ENCODE results near the gene JAK1. TPM values are rescaled to one million over a fixed set of nuclear protein-coding genes. Genes with fewer than 3 reads are reported as not detected.

JAK1 gene
- total and polyA plus RNA-seq, 9 of the 15 experiments (the other 6 are each of a cell fraction or from before 2014, with no cell fraction given) = 9.7 to 44.1 (median 42.5) TPM

DNA sequence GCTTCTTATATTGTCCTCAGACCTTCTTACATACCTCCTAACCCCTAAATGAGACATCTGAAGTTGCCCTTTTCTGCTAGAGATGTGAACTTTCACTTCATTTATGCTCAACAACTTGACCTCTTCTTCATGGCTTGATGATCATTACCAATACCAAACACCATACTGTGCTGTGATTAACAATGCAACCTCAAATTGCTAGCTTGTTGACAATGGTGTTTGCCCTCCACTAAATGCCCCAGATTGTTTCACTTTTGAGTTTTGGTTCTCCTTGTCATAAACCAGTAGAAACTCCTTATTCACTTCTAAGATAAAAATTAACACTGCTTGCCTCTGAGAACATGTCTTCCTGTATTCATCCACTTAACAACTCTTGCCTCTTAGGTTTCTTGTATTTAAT is 5.6 kb downstream of the JAK1 start:
- no peak overlapping the region for H3K9ac ChIP-seq (ENCODE audit: insufficient read depth in 1 of 2, low read depth in 2 of 2, low read length in 2 of 2)
- FAIRE-seq (no peak), ATAC-seq (no peak), DNase-seq (ENCODE audit: extremely low read depth in 1 of 4, low spot score in 3 of 4) (no peak)
- in situ Hi-C loops (cut with MboI) (no loop called here), intact Hi-C loops (cut with micrococcal nuclease) (loop anchor here (10.0 kb wide), 1 partner anchor 276 kb away; no protein-coding TSS in a partner anchor)
- no peak for TF ChIP-seq E2F5 (CRISPR knock-in tag; IDR thresholded peaks at IDR 0.05)
- TF ChIP-seq KDM1A (IDR thresholded peaks at IDR 0.05) = peak in 1 of 2 experiments; percentile 26; a peak in 1 of 4 replicates
- no peak for TF ChIP-seq ZNF347 (CRISPR knock-in tag; IDR thresholded peaks at IDR 0.05; ENCODE audit: low read depth)
- H3K27me3 ChIP-seq (ENCODE audit: control insufficient read depth in 2 of 2, insufficient read depth in 2 of 2, low read length in 2 of 2) = no peaks in the 10 kb centered on the region
- H3K9me1 ChIP-seq (ENCODE audit: control insufficient read depth, insufficient read depth, low read length) = no peaks in the 10 kb centered on the region
- BruUV-seq (replicated peaks) = no TSS peak
- peaks cover 16% of the 10 kb centered on the region; the same call in 1 of the 2 replicates for H4K20me1 ChIP-seq (replicated peaks; ENCODE audit: control insufficient read depth, insufficient read depth, low read length)
- no peak overlapping the region for H3K4me2 ChIP-seq (ENCODE audit: insufficient read depth, low read length)
- H2AFZ ChIP-seq (ENCODE audit: low read depth, low read length) = no peak overlapping the region
- peaks cover 94% of the 10 kb centered on the region for H3K79me2 ChIP-seq (ENCODE audit: control insufficient read depth, insufficient read depth, low read length)
- H3K36me3 ChIP-seq (ENCODE audit: control insufficient read depth, insufficient read depth, low read length) = no peaks in the 10 kb centered on the region; the same call in 2 of the 3 replicates
- H3K9me3 ChIP-seq (replicated peaks; ENCODE audit: control insufficient read depth, insufficient read depth, low read depth, low read length) = no peaks in the 10 kb centered on the region
- H3K4me1 ChIP-seq (replicated peaks in 1 of 2; ENCODE audit: control insufficient read depth in 2 of 2, insufficient read depth in 2 of 2, low read length in 2 of 2) = peaks cover 15 to 45% of the 10 kb centered on the region in 2 experiments
- no peak overlapping the region for H3K4me3 ChIP-seq
- ChIA-PET CTCF (ENCODE audit: low intra/inter-chr PET ratio) (no interaction called here), POLR2A (interaction anchor here (0.9 to 2.5 kb wide), 4 partner anchors 8 to 481 kb away, joined by 3 to 12 read pairs (median 6); no protein-coding TSS in a partner anchor)
- no peak overlapping the region for H3K27ac ChIP-seq (ENCODE audit: extremely low read depth, low read depth, low read length)

DNA sequence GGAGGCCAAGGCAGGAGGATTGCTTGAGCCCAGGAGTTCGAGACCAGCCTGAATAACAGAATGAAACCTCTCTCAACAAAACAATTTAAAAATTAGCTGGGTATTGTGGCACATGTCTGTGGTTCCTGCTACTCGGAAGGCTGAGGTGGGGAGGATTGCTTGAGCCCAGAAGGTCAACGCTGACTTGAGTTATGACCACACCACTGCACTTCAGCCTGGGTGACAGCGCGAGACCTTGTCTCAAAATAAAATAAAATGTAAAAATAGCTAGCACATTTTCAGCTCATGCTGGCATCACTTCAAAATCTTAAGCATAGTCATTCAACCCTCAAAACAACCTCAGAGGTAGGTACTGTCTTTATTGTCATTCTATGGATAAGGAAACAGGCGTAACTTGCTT is 6.4 kb downstream of the JAK1 start:
- no peak for ATAC-seq
- FAIRE-seq = no peak
- in situ Hi-C loops (cut with MboI) = no loop called here
- POLR2A ChIA-PET = interaction anchor here (0.6 to 1.2 kb wide), 4 partner anchors 14 to 96 kb away, joined by 3 to 6 read pairs (median 4); no protein-coding TSS in a partner anchor
- no peak overlapping the region for H3K9ac ChIP-seq (ENCODE audit: insufficient read depth in 1 of 2, low read depth in 2 of 2, low read length in 2 of 2)
- H3K36me3 ChIP-seq (ENCODE audit: control insufficient read depth, insufficient read depth, low read length) = no peaks in the 10 kb centered on the region; the same call in 2 of the 3 replicates
- H3K4me2 ChIP-seq (ENCODE audit: insufficient read depth, low read length) = no peak overlapping the region
- H3K4me1 ChIP-seq (replicated peaks in 1 of 2; ENCODE audit: control insufficient read depth in 2 of 2, insufficient read depth in 2 of 2, low read length in 2 of 2) = peaks cover 18 to 47% of the 10 kb centered on the region in 2 experiments
- no peak overlapping the region for H3K4me3 ChIP-seq
- H2AFZ ChIP-seq (ENCODE audit: low read depth, low read length) = no peak overlapping the region
- no peak for DNase-seq (ENCODE audit: extremely low read depth in 1 of 4, low spot score in 3 of 4)
- H4K20me1 ChIP-seq (replicated peaks; ENCODE audit: control insufficient read depth, insufficient read depth, low read length) = peaks cover 16% of the 10 kb centered on the region; the same call in 1 of the 2 replicates
- no peaks in the 10 kb centered on the region for H3K9me1 ChIP-seq (ENCODE audit: control insufficient read depth, insufficient read depth, low read length)
- H3K9me3 ChIP-seq (replicated peaks; ENCODE audit: control insufficient read depth, insufficient read depth, low read depth, low read length) = no peaks in the 10 kb centered on the region
- intact Hi-C loops (cut with micrococcal nuclease) = loop anchor here (10.0 kb wide), 1 partner anchor 275 kb away; no protein-coding TSS in a partner anchor
- peaks cover 94% of the 10 kb centered on the region for H3K79me2 ChIP-seq (ENCODE audit: control insufficient read depth, insufficient read depth, low read length)
- H3K27ac ChIP-seq (ENCODE audit: extremely low read depth, low read depth, low read length) = no peak overlapping the region
- CTCF ChIA-PET (ENCODE audit: low intra/inter-chr PET ratio) = no interaction called here
- BruUV-seq (replicated peaks) = no TSS peak
- 73% methylated on average over 6 of the region's 6 CpGs for WGBS (ENCODE audit: insufficient coverage, low coverage, missing lambda C conversion rate)
- no peaks in the 10 kb centered on the region for H3K27me3 ChIP-seq (ENCODE audit: control insufficient read depth in 2 of 2, insufficient read depth in 2 of 2, low read length in 2 of 2)
- TF ChIP-seq ZBED1 (IDR thresholded peaks at IDR 0.05) (no peak), MAX (CRISPR knock-in tag; IDR thresholded peaks at IDR 0.05) (no peak), ZNF707 (CRISPR knock-in tag; conservative IDR thresholded peaks at IDR 0.05) (no peak), NUFIP1 (IDR thresholded peaks at IDR 0.05; ENCODE audit: partially characterized antibody) (no peak), MEIS2 (IDR thresholded peaks at IDR 0.05; ENCODE audit: partially characterized antibody) (peak; percentile 70), ARHGAP35 (IDR thresholded peaks at IDR 0.05; ENCODE audit: partially characterized antibody) (no peak), ZNF76 (CRISPR knock-in tag; IDR thresholded peaks at IDR 0.05; ENCODE audit: borderline replicate concordance) (no peak), PTTG1 (tag; IDR thresholded peaks at IDR 0.05; ENCODE audit: low read depth) (no peak), PBX2 (CRISPR knock-in tag; IDR thresholded peaks at IDR 0.05; ENCODE audit: low read depth) (no peak), PBX2 (tag; conservative IDR thresholded peaks at IDR 0.05; ENCODE audit: low read depth) (peak; percentile 61), ZNF586 (CRISPR knock-in tag; conservative IDR thresholded peaks at IDR 0.05) (no peak)

Data from K562 (cell line).